Spinal cord (tissue), 10 donors: ENCODE results near the gene HTR7. TPM values are rescaled to one million over a fixed set of nuclear protein-coding genes. Genes with fewer than 3 reads are reported as not detected.
"Not testable (repeated sequence)": the region's sequence is repeated elsewhere in the genome, so short reads cannot be mapped to it uniquely, and the experiment has no call there.

Source experiments
- DNase-seq, 6 donors: peaks; one replicate each; pipeline versions ENCODE4 v3.0.0 to v3.0.0-alpha.2; 2013 to 2015; ENCODE audit warnings: low spot score in 6 of 6, low read depth in 4 of 6
- H3K27ac ChIP-seq: one replicate; pipeline ENCODE4 v1.5.1; 2013; ENCODE audit warnings: low read depth, low read length, control low read depth
- H3K27me3 ChIP-seq: one replicate; pipeline ENCODE4 v1.6.1; 2013; ENCODE audit warnings: low read length; ENCODE audit not compliant: control insufficient read depth, insufficient read depth
- H3K36me3 ChIP-seq: one replicate; pipeline ENCODE4 v1.6.1; 2013; ENCODE audit warnings: low read length; ENCODE audit not compliant: control insufficient read depth, insufficient read depth
- H3K4me1 ChIP-seq: one replicate; pipeline ENCODE4 v1.6.1; 2013; ENCODE audit warnings: low read length; ENCODE audit not compliant: control insufficient read depth, insufficient read depth
- H3K4me3 ChIP-seq: one replicate; pipeline ENCODE4 v1.5.1; 2013; ENCODE audit warnings: low read depth, low read length, control low read depth
- H3K9me3 ChIP-seq: one replicate; pipeline ENCODE4 v1.6.1; 2013; ENCODE audit warnings: low read length; ENCODE audit not compliant: control insufficient read depth, insufficient read depth
- WGBS: methylation state at CpG from one replicate; pipeline ENCODE4 v1.1.5; 2013; ENCODE audit warnings: missing lambda C conversion rate; ENCODE audit not compliant: insufficient coverage; 5-methylcytosine and 5-hydroxymethylcytosine counted together
- polyA plus RNA-seq, 2 donors: library from polyadenylated mRNA; unstranded; fragments of 120-200 nt; gene quantifications; one replicate each; pipeline ENCODE4 v1.2.1, GENCODE V29; 2013; ENCODE audit not compliant: insufficient read length in 2 of 2
- total RNA-seq, 2 donors: library from RNA; depleted of rRNA in 1 of 2; stranded (reverse); fragments of 120-200 nt in 1 of 2; fragments of >200 nt in 1 of 2; gene quantifications; one replicate each; pipeline versions ENCODE4 v1.2.3 to v1.2.4, GENCODE V29; 2013 to 2014
- donor health status: healthy.

Gene HTR7
- total and polyA plus RNA-seq, 4 donors, result 3.0 to 12.4 (median 7.7) TPM

DNA sequence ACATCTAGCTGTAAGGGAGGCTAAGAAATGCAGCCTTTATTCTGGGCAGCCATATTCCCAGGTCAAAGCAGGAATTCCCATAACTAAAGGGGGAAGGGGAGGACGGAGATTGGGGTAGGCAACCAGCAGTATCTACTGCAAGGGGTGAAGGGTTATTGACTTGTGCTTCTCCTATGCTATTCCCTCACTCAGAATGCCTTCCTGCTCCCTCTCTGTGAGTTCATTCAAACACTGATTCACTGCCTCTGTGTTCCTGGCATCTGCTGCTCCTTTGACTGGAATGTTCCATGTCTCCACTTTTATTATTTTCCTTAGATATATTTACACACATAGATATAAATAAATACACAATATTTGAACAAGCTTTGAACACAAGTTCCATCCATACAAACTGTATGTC lies 11.1 kb downstream of the HTR7 start:
- Histone ChIP-seq H3K27ac (no peak overlapping the region), H3K36me3 (no peaks in the 10 kb centered on the region), H3K4me3 (no peak overlapping the region), H3K9me3 (peaks cover 5% of the 10 kb centered on the region), H3K27me3 (no peaks in the 10 kb centered on the region), H3K4me1 (no peaks in the 10 kb centered on the region)
- no peak for DNase-seq
- no CpG with 5 or more reads among the region's 1 CpG for WGBS

GRCh38 chr10:90845726-90846125 lies 12.1 kb downstream of the HTR7 start:
- Histone ChIP-seq H3K36me3 (no peaks in the 10 kb centered on the region), H3K4me3 (no peak overlapping the region), H3K27me3 (no peaks in the 10 kb centered on the region), H3K27ac (no peak overlapping the region), H3K9me3 (peaks cover 2% of the 10 kb centered on the region), H3K4me1 (no peaks in the 10 kb centered on the region)
- no peak for DNase-seq
- 67% methylated on average over 3 of the region's 3 CpGs for WGBS

- Histone ChIP-seq H3K4me3 (no peak overlapping the region), H3K27ac (no peak overlapping the region), H3K27me3 (no peaks in the 10 kb centered on the region), H3K4me1 (no peaks in the 10 kb centered on the region), H3K36me3 (no peaks in the 10 kb centered on the region), H3K9me3 (no peaks in the 10 kb centered on the region)
- no peak for DNase-seq
- WGBS, result 100% methylated on average over 1 of the region's 1 CpG
These were observed 15.1 kb downstream of the HTR7 start for GRCh38 chr10:90842725-90843124.

DNA sequence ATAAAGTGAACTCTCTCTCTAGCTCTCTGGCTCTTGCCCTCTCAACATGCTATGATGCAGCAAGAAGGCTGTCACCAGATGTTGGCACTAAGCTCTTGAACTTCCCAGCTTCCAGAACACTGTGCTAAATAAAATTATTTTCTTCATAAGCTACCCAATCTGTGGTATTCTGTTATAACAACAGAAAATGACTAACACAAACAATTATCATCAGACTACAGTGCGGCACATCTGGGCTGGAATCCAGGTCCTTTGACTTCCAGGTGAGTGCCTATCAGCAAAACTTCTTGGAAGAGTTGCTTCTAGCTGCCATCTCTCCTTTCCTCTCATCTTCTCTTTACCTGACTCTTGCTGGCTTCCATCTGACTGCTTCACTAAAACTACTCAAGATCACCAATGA lies 20.4 kb downstream of the HTR7 start:
- Histone ChIP-seq H3K4me3 (no peak overlapping the region), H3K36me3 (no peaks in the 10 kb centered on the region), H3K9me3 (no peaks in the 10 kb centered on the region), H3K27me3 (no peaks in the 10 kb centered on the region), H3K27ac (no peak overlapping the region), H3K4me1 (no peaks in the 10 kb centered on the region)
- 94% methylated on average over 1 of the region's 1 CpG for WGBS
- no peak for DNase-seq

DNA sequence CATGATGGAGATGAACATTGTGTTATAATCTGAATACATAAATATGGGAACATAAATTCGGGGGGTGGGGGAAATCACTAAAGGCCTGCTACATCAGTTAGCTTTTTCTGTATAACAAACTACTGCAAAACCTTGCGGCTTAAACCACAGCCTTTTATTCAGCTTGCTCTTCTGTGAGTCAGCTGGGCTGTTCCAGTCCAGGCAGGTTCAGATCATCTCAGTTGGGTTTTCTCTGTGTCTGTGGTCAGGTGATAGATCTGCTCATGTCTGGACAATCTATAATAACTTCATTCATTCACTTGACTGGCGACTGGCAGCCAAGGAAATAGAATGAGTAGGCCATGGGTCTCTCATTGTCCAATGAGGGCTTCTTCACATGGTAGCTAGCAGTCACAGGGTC lies 23.5 kb downstream of the HTR7 start:
- no peaks in the 10 kb centered on the region for H3K9me3 ChIP-seq
- no peak overlapping the region for H3K27ac ChIP-seq
- 60% methylated on average over 1 of the region's 3 CpGs for WGBS
- H3K4me3 ChIP-seq, result no peak overlapping the region
- H3K36me3 ChIP-seq, result no peaks in the 10 kb centered on the region
- no peaks in the 10 kb centered on the region for H3K27me3 ChIP-seq
- DNase-seq, result no peak
- H3K4me1 ChIP-seq, result no peaks in the 10 kb centered on the region

DNA sequence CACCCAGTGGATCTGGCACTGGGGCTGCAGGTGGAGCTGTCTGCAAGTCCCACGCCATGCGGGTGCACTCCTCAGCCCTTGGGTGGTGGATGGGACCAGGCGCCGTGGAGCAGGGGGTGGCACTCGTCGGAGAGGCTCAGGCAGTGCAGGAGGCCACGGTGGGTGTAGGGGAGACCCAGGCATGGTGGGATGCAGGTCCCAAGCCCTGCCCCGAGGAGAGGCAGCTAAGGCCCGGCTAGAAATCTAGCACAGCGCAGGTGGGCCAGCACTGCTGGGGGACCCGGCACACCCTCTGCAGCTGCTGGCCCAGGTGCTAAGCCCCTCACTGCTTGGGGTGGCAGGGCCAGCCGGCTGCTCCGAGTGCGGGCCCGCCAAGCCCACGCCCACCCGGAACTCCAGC lies 25.7 kb downstream of the HTR7 start:
- Histone ChIP-seq H3K4me3 (no peak overlapping the region), H3K27ac (no peak overlapping the region), H3K36me3 (no peaks in the 10 kb centered on the region), H3K4me1 (no peaks in the 10 kb centered on the region), H3K27me3 (no peaks in the 10 kb centered on the region), H3K9me3 (no peaks in the 10 kb centered on the region)
- DNase-seq, result no peak
- WGBS, result 91% methylated on average over 17 of the region's 17 CpGs

- H3K27ac ChIP-seq, result no peak overlapping the region
- no peaks in the 10 kb centered on the region for H3K27me3 ChIP-seq
- H3K4me1 ChIP-seq, result no peaks in the 10 kb centered on the region
- H3K4me3 ChIP-seq, result no peak overlapping the region
- no peak for DNase-seq
- H3K36me3 ChIP-seq, result no peaks in the 10 kb centered on the region
- WGBS, result 85% methylated on average over 1 of the region's 1 CpG
- peaks cover 6% of the 10 kb centered on the region for H3K9me3 ChIP-seq
These were observed 35.3 kb downstream of the HTR7 start for GRCh38 chr10:90822508-90822907.

GRCh38 chr10:90821864-90822263 lies 36.0 kb downstream of the HTR7 start:
- H3K27me3 ChIP-seq, H3K4me3 ChIP-seq, H3K9me3 ChIP-seq, H3K36me3 ChIP-seq, H3K27ac ChIP-seq, DNase-seq, H3K4me1 ChIP-seq: not testable (repeated sequence)
- WGBS, result no CpG with 5 or more reads among the region's 1 CpG

- H3K9me3 ChIP-seq, result peaks cover 6% of the 10 kb centered on the region
- H3K36me3 ChIP-seq, result no peaks in the 10 kb centered on the region
- DNase-seq, result no peak
- H3K27ac ChIP-seq, result no peak overlapping the region
- no peaks in the 10 kb centered on the region for H3K27me3 ChIP-seq
- H3K4me3 ChIP-seq, result no peak overlapping the region
- H3K4me1 ChIP-seq, result no peaks in the 10 kb centered on the region
These were observed 37.9 kb downstream of the HTR7 start for GRCh38 chr10:90819911-90820310.

GRCh38 chr10:90818736-90819135 lies 39.1 kb downstream of the HTR7 start:
- Histone ChIP-seq H3K36me3 (no peaks in the 10 kb centered on the region), H3K27ac (no peak overlapping the region), H3K9me3 (peaks cover 6% of the 10 kb centered on the region), H3K27me3 (no peaks in the 10 kb centered on the region), H3K4me3 (no peak overlapping the region), H3K4me1 (no peaks in the 10 kb centered on the region)
- DNase-seq, result no peak
- WGBS, result 75% methylated on average over 1 of the region's 1 CpG
